A549 (cell line): ENCODE measurements around the gene PGLYRP3.

Experiments
- BCL3 ChIP-seq: fragments of >200 bp; sonication (Bioruptor Twin); formaldehyde crosslinking; IDR thresholded peaks from 3 replicates; pipeline ENCODE4 v1.6.1; 2016
- CEBPB ChIP-seq, 2 experiments: fragments of >200 bp in 1 of 2; sonication (Bioruptor Twin) in 1 of 2; formaldehyde crosslinking in 1 of 2; IDR thresholded peaks; 2 replicates each; pipeline ENCODE4 v1.6.1; 2012 to 2016
- EP300 ChIP-seq, 2 experiments: fragments of >200 bp; sonication (Bioruptor Twin); formaldehyde crosslinking; IDR thresholded peaks; 2 replicates in 1 of 2; 3 replicates in 1 of 2; pipeline ENCODE4 v1.6.1; 2016 to 2017
- HDAC2 ChIP-seq: fragments of 200-600 bp; sonication (generic); IDR thresholded peaks from 2 replicates; pipeline ENCODE4 v1.6.1; 2016
- MAZ ChIP-seq: fragments of 150-350 bp; IDR thresholded peaks from 2 replicates; pipeline ENCODE4 v1.6.1; 2014; ENCODE audit warnings: antibody characterized with exemption, low read depth, low read length, borderline replicate concordance
- PHF8 ChIP-seq: fragments of 200-600 bp; sonication (generic); IDR thresholded peaks from 2 replicates; pipeline ENCODE4 v1.6.1; 2016; ENCODE audit warnings: low read depth, mild to moderate bottlenecking, antibody characterized with exemption, moderate library complexity, borderline replicate concordance
- POLR2A ChIP-seq: IDR thresholded peaks from 2 replicates; pipeline ENCODE4 v1.6.1; 2012; ENCODE audit warnings: mild to moderate bottlenecking, low read length
- TF ChIP-seq, protein P1 (sequence below): IDR thresholded peaks from 2 replicates; pipeline ENCODE4 v1.6.1; 2012
- TF ChIP-seq, protein P2 (sequence below): fragments of >200 bp; sonication (Bioruptor Twin); formaldehyde crosslinking; IDR thresholded peaks from 3 replicates; pipeline ENCODE4 v1.5.1; 2016

DNA sequence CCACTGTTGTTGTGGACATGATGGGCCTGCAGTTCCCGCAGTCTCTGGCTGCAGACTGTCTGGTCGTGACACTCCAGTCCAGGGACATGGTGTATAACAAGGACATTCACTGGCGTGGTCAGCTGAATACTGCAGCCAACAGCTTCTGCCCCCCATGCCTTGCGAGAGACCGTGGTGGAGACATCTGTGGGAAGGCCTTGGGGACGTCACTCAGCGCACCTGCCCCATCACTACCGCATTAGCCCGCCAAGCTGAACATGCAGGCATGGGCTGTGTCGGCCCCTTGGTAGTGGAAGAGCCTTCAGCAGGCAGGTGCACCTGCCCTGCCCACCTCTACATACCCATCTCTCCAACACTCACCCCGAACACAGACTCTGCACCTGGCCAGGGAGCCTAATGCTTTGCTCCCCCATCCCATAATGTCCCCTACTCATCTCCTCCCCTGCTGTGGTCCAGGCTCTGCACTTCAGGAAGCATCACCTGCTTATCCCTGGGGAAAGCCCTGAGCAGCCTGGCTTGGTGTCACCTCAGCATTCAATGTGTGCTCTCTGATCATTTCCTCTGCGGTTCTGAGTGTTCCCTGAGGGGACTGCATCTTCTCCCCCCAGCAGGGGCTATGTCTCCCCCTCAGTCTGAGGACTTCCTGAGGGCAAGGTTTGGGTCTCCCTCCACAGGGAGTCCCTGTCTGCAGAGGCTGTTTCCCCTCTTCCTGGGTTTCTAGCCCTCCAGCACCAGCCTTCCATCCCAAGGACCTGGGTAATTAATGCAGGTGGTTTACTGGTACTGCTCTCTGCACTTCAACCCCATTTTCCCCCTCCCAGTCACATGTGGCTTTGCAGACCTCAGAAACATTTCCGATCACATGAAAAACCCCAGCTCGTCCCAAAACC, 32.7 kb upstream of the PGLYRP3 start:
- no peak for TF ChIP-seq PHF8
- no peak for TF ChIP-seq POLR2A
- no peak for TF ChIP-seq EP300 (IDR thresholded peaks at IDR 0.05)
- TF ChIP-seq CEBPB (IDR thresholded peaks at IDR 0.05) = no peak
- TF ChIP-seq HDAC2 = no peak
- TF ChIP-seq, protein P1, sequence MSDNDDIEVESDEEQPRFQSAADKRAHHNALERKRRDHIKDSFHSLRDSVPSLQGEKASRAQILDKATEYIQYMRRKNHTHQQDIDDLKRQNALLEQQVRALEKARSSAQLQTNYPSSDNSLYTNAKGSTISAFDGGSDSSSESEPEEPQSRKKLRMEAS = no peak
- TF ChIP-seq, protein P2, sequence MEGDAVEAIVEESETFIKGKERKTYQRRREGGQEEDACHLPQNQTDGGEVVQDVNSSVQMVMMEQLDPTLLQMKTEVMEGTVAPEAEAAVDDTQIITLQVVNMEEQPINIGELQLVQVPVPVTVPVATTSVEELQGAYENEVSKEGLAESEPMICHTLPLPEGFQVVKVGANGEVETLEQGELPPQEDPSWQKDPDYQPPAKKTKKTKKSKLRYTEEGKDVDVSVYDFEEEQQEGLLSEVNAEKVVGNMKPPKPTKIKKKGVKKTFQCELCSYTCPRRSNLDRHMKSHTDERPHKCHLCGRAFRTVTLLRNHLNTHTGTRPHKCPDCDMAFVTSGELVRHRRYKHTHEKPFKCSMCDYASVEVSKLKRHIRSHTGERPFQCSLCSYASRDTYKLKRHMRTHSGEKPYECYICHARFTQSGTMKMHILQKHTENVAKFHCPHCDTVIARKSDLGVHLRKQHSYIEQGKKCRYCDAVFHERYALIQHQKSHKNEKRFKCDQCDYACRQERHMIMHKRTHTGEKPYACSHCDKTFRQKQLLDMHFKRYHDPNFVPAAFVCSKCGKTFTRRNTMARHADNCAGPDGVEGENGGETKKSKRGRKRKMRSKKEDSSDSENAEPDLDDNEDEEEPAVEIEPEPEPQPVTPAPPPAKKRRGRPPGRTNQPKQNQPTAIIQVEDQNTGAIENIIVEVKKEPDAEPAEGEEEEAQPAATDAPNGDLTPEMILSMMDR = no peak
- no peak for TF ChIP-seq BCL3
- no peak for TF ChIP-seq MAZ
